Transverse colon (tissue), 4 donors: ENCODE data around the gene LHFPL6.

Experiments used
- CTCF ChIP-seq, 5 experiments: fragments of 200-600 bp in 3 of 5; fragments of 450-650 bp in 2 of 5; sonication (generic) in 3 of 5; IDR thresholded peaks; 1 replicate in 2 of 5; 2 replicates in 3 of 5; pipeline ENCODE4 v1.5.1; 2016 to 2017; ENCODE audit warnings: antibody characterized with exemption in 5 of 5, inconsistent platforms in 3 of 5, mild to moderate bottlenecking in 2 of 5, moderate library complexity in 1 of 5
- POLR2A ChIP-seq: fragments of 450-650 bp; IDR thresholded peaks from one replicate; pipeline ENCODE4 v1.6.1; 2016; ENCODE audit warnings: antibody characterized with exemption, mild to moderate bottlenecking, moderate library complexity
- POLR2AphosphoS5 ChIP-seq, 3 donors: sonication (generic); formaldehyde crosslinking; IDR thresholded peaks; one replicate each; pipeline ENCODE4 v1.6.1; 2016; ENCODE audit warnings: antibody characterized with exemption in 3 of 3

DNA sequence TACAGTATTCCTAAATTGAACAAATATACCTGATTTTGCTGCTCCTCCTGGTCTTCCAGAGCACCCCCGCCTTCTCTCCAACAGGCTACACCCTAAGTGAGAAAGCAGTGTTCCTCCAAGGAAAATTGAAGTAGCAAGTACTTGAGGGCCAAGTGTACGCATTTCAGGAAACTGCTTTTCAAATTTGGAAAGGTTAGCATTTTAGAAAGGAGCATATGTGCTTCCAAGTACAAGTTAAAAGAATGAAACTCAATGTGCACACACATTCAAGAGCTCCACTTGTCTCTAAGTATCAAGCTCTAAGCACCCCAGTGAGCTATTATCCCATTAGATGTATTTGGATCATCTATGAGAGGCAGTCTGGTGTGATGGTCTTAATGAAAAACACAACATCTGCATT lies 25.8 kb downstream of the LHFPL6 start:
- no peak for TF ChIP-seq POLR2A
- TF ChIP-seq CTCF (IDR thresholded peaks at IDR 0.05): no peak
- no peak for TF ChIP-seq POLR2AphosphoS5 (IDR thresholded peaks at IDR 0.05)
